Kidney (tissue), 14 donors: ENCODE data around the gene COL10A1. TPM values are rescaled to one million over a fixed set of nuclear protein-coding genes. Genes with fewer than 3 reads are reported as not detected.
"Not testable (repeated sequence)": the region's sequence is repeated elsewhere in the genome, so short reads cannot be mapped to it uniquely, and the experiment has no call there.

ENCODE experiments used
- DNase-seq, 5 donors: peaks; one replicate each; pipeline ENCODE4 v3.0.0-alpha.2; 2013 to 2020
- FAIRE-seq: peaks from 2 replicates; lab custom pipeline; 2012; peaks lifted over from hg19 to GRCh38; lab: Jason Lieb, UNC
- H3K27ac ChIP-seq, 2 donors: one replicate each; pipeline ENCODE4 v1.7.0; 2013; ENCODE audit warnings: low read depth in 2 of 2, low read length in 2 of 2, inconsistent platforms in 1 of 2
- H3K27me3 ChIP-seq: one replicate; pipeline ENCODE4 v1.7.1; 2013; ENCODE audit warnings: low read length, inconsistent platforms; ENCODE audit not compliant: control insufficient read depth, insufficient read depth
- H3K36me3 ChIP-seq, 3 donors: one replicate each; pipeline versions ENCODE4 v1.7.0 to v1.7.1; 2013; ENCODE audit warnings: low read length in 3 of 3, control low read depth in 1 of 3, inconsistent platforms in 1 of 3; ENCODE audit not compliant: insufficient read depth in 3 of 3, control insufficient read depth in 2 of 3
- H3K4me1 ChIP-seq, 3 donors: one replicate each; pipeline versions ENCODE4 v1.7.0 to v1.7.1; 2013; ENCODE audit warnings: low read length in 3 of 3, inconsistent platforms in 1 of 3, low read depth in 1 of 3; ENCODE audit not compliant: control insufficient read depth in 2 of 3, insufficient read depth in 2 of 3
- H3K4me3 ChIP-seq, 3 donors: one replicate each; pipeline versions ENCODE4 v1.7.0 to v1.8.1; 2013; ENCODE audit warnings: low read length in 3 of 3, control low read depth in 1 of 3, inconsistent platforms in 1 of 3
- H3K9ac ChIP-seq, 3 donors: one replicate each; pipeline versions ENCODE4 v1.7.0 to v1.7.1; 2013; ENCODE audit warnings: low read length in 3 of 3, control low read depth in 1 of 3, inconsistent platforms in 1 of 3
- H3K9me3 ChIP-seq, 3 donors: one replicate each; pipeline versions ENCODE4 v1.7.0 to v1.7.1; 2013; ENCODE audit warnings: low read length in 3 of 3, control low read depth in 1 of 3, inconsistent platforms in 1 of 3; ENCODE audit not compliant: control insufficient read depth in 2 of 3, insufficient read depth in 1 of 3
- intact Hi-C: fragments of 100-400 bp; cut with DNase I; formaldehyde crosslinking; loops from one replicate; pipeline ENCODE4 v1.11.1; 2022
- polyA plus RNA-seq: library from polyadenylated mRNA; stranded (reverse); fragments of 350-450 nt; fragmentation: Illumina TruSeq; extraction: RNeasy Lipid Tissue Mini Kit (QIAGEN cat#74804); gene quantifications from one replicate; pipeline ENCODE4 v1.2.3, GENCODE V29; 2014; ENCODE audit warnings: low read depth, low replicate concordance; ENCODE audit not compliant: insufficient read depth
- total RNA-seq: library from RNA; stranded (reverse); fragmentation: NEBNext Ultra II Directional; extraction: Animal tissue kit (Norgen Biotek cat#: 25700); gene quantifications from one replicate; pipeline ENCODE4 v1.2.1, GENCODE V29; 2021
- TF ChIP-seq, protein P1 (sequence below): IDR thresholded peaks from 3 replicates; pipeline ENCODE4 v1.5.1; 2012; ENCODE audit warnings: mild to moderate bottlenecking, moderate library complexity, borderline replicate concordance; ENCODE audit not compliant: insufficient read depth; ENCODE audit errors: extremely low read depth
- donor health status: control.
- donor health status: control.
- donor health status: control.
- donor health status: control.
- donor health status: control.
- donor health status: DM: yes; HTN: yes; CAD: no.
- donor health status: Normal renal cell carcinoma (clear cell type).

The COL10A1 gene
- total and polyA plus RNA-seq, 2 donors from 2014 or later: 0.50 TPM; not detected in 1

DNA sequence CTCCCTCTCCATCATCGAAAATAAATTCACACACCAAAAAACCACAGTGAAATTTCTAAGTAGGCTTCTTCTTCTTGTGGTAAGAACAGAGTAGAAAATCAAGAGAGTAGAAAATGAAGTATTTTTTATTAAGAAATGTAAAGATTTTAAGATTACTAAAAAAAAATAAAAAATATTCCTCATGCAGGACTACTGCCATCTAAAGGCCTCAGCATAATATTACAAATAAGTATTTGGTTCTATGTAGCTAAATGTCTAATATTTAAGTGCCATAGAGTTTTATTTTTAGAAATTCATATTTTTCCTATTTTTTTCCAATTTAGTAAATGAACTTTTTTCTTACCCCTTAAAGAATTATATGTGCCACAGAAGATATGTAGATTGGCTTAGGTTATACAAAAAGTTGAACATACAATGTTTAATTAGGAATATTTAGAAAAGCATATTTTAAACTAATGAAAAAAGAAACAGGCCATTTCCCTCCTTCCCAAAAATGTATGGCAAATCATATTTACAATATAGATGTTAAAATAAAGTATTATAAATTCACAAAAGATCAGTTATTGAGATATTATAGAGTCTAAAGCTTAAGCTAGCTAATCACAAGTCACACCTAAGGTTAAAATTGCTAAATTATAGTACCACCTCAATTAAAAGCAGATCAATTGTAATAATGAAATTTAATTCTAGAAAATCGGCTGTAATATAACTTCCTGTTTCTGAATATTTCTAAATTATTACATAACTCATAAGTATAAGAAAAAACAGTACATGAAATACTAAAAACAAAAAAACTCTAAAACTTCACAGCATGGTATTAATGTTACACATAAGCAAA is 28.7 kb downstream of the COL10A1 start:
- H3K36me3 ChIP-seq: no peaks in the 10 kb centered on the region
- no peak overlapping the region for H3K9ac ChIP-seq
- TF ChIP-seq, protein P1, sequence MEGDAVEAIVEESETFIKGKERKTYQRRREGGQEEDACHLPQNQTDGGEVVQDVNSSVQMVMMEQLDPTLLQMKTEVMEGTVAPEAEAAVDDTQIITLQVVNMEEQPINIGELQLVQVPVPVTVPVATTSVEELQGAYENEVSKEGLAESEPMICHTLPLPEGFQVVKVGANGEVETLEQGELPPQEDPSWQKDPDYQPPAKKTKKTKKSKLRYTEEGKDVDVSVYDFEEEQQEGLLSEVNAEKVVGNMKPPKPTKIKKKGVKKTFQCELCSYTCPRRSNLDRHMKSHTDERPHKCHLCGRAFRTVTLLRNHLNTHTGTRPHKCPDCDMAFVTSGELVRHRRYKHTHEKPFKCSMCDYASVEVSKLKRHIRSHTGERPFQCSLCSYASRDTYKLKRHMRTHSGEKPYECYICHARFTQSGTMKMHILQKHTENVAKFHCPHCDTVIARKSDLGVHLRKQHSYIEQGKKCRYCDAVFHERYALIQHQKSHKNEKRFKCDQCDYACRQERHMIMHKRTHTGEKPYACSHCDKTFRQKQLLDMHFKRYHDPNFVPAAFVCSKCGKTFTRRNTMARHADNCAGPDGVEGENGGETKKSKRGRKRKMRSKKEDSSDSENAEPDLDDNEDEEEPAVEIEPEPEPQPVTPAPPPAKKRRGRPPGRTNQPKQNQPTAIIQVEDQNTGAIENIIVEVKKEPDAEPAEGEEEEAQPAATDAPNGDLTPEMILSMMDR: peak; percentile 28
- H3K27me3 ChIP-seq: no peaks in the 10 kb centered on the region
- intact Hi-C loops: loop anchor here (10.0 kb wide), 1 partner anchor 82 kb away; no protein-coding TSS in a partner anchor
- peaks cover 0 to 7% (median 0%) of the 10 kb centered on the region in 3 donors for H3K9me3 ChIP-seq
- peak; percentile 49 for FAIRE-seq
- no peak overlapping the region for H3K4me3 ChIP-seq
- H3K27ac ChIP-seq: no peak overlapping the region
- H3K4me1 ChIP-seq: peaks cover 0 to 14% (median 11%) of the 10 kb centered on the region in 3 donors
- DNase-seq: no peak

- H3K4me3 ChIP-seq, H3K36me3 ChIP-seq, H3K9me3 ChIP-seq, H3K27me3 ChIP-seq, H3K27ac ChIP-seq, H3K4me1 ChIP-seq, FAIRE-seq, H3K9ac ChIP-seq, DNase-seq: not testable (repeated sequence)
- intact Hi-C loops: loop anchor here (10.0 kb wide), 1 partner anchor 81 kb away; no protein-coding TSS in a partner anchor
These were observed 29.7 kb downstream of the COL10A1 start for GRCh38 chr6:116096048-116096759.

GRCh38 chr6:116094041-116094440 is 31.9 kb downstream of the COL10A1 start:
- Histone ChIP-seq H3K9me3 (peaks cover 0 to 7% (median 0%) of the 10 kb centered on the region in 3 donors), H3K36me3 (no peaks in the 10 kb centered on the region), H3K27me3 (no peaks in the 10 kb centered on the region), H3K9ac (no peak overlapping the region), H3K4me3 (no peak overlapping the region), H3K27ac (no peak overlapping the region), H3K4me1 (peaks cover 0 to 4% (median 1%) of the 10 kb centered on the region in 3 donors)
- FAIRE-seq (no peak), DNase-seq (no peak)
- intact Hi-C loops: loop anchor here (10.0 kb wide), 1 partner anchor 79 kb away; no protein-coding TSS in a partner anchor
- TF ChIP-seq, protein P1: no peak

DNA sequence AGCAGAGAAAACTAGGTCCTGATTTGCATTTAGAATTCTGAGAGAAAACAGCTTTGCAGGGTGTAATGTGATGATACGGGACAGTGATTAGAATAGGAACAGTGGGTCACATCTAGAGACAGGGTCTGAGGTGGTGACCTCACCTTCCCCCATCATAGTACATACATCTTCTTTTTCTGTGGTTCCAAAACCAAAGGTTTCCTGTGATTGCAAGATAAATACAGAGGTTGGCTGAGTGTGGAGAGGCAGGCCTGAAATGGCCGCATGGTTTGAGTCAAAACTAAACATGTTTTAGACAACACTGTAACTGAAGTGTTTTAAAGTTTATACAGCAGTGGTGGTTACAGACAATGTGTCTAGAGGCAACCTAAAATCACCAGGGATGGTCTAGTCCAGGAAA is 35.7 kb downstream of the COL10A1 start:
- DNase-seq: no peak
- FAIRE-seq: no peak
- TF ChIP-seq, protein P1: no peak
- Histone ChIP-seq H3K4me3 (no peak overlapping the region), H3K27me3 (no peaks in the 10 kb centered on the region), H3K36me3 (no peaks in the 10 kb centered on the region), H3K27ac (no peak overlapping the region), H3K9me3 (no peaks in the 10 kb centered on the region), H3K9ac (no peak overlapping the region), H3K4me1 (no peaks in the 10 kb centered on the region)
- intact Hi-C loops: loop anchor here (10.0 kb wide), 1 partner anchor 75 kb away; no protein-coding TSS in a partner anchor
